Measurements from ENCODE around the gene CCDC149. TPM values are rescaled to one million over a fixed set of nuclear protein-coding genes. Genes with fewer than 3 reads are reported as not detected.

CCDC149 gene
- total RNA-seq (2014; rRNA removed; shearing (Covaris generic); ENCODE audit: low replicate concordance), result 5.5 and 6.2 TPM in 2 replicates

- in situ Hi-C loops (cut with HindIII; ENCODE audit: low pct_unique_long_range_greater_than_20kb, low sequenced_read_pairs), result no loop called here
- DNase-seq (ENCODE audit: low read depth), result peak; percentile 79
Measured at GRCh38 chr4:24912252-24913118, at the start of gene CCDC149. Gene CCDC149 (minus strand): TSS chr4:24913042. CDS start chr4:24912864, 178 bp downstream.

- in situ Hi-C loops (cut with HindIII; ENCODE audit: low pct_unique_long_range_greater_than_20kb, low sequenced_read_pairs), result no loop called here
- DNase-seq (ENCODE audit: low read depth), result no peak
Measured at GRCh38 chr4:24957886-24958285, 45.0 kb upstream of the CCDC149 start.

GRCh38 chr4:24956763-24957162 lies 43.9 kb upstream of the CCDC149 start:
- in situ Hi-C loops (cut with HindIII; ENCODE audit: low pct_unique_long_range_greater_than_20kb, low sequenced_read_pairs), result no loop called here
- no peak for DNase-seq (ENCODE audit: low read depth)

- DNase-seq (ENCODE audit: low read depth), result no peak
- in situ Hi-C loops (cut with HindIII; ENCODE audit: low pct_unique_long_range_greater_than_20kb, low sequenced_read_pairs), result no loop called here
Measured at GRCh38 chr4:24956091-24956490, 43.2 kb upstream of the CCDC149 start.

GRCh38 chr4:24952667-24953066 lies 39.8 kb upstream of the CCDC149 start:
- in situ Hi-C loops (cut with HindIII; ENCODE audit: low pct_unique_long_range_greater_than_20kb, low sequenced_read_pairs), result no loop called here
- DNase-seq (ENCODE audit: low read depth), result no peak

GRCh38 chr4:24949970-24950369 lies 37.1 kb upstream of the CCDC149 start:
- DNase-seq (ENCODE audit: low read depth), result no peak
- in situ Hi-C loops (cut with HindIII; ENCODE audit: low pct_unique_long_range_greater_than_20kb, low sequenced_read_pairs), result no loop called here

GRCh38 chr4:24937917-24938281 lies 25.1 kb upstream of the CCDC149 start:
- DNase-seq (ENCODE audit: low read depth), result no peak

GRCh38 chr4:24937176-24937916 lies 24.5 kb upstream of the CCDC149 start:
- in situ Hi-C loops (cut with HindIII; ENCODE audit: low pct_unique_long_range_greater_than_20kb, low sequenced_read_pairs), result no loop called here
- DNase-seq (ENCODE audit: low read depth), result no peak

More at GRCh38 chr4:24937917-24938281, 25.1 kb upstream of the CCDC149 start:
- in situ Hi-C loops (cut with HindIII; ENCODE audit: low pct_unique_long_range_greater_than_20kb, low sequenced_read_pairs), result no loop called here

- no peak for DNase-seq (ENCODE audit: low read depth)
- in situ Hi-C loops (cut with HindIII; ENCODE audit: low pct_unique_long_range_greater_than_20kb, low sequenced_read_pairs), result no loop called here
Measured at GRCh38 chr4:24935856-24936255, 23.0 kb upstream of the CCDC149 start.

GRCh38 chr4:24934311-24934710 lies 21.5 kb upstream of the CCDC149 start:
- no peak for DNase-seq (ENCODE audit: low read depth)
- in situ Hi-C loops (cut with HindIII; ENCODE audit: low pct_unique_long_range_greater_than_20kb, low sequenced_read_pairs), result no loop called here

- in situ Hi-C loops (cut with HindIII; ENCODE audit: low pct_unique_long_range_greater_than_20kb, low sequenced_read_pairs), result no loop called here
- no peak for DNase-seq (ENCODE audit: low read depth)
Measured at GRCh38 chr4:24933684-24934275, 20.9 kb upstream of the CCDC149 start.

- in situ Hi-C loops (cut with HindIII; ENCODE audit: low pct_unique_long_range_greater_than_20kb, low sequenced_read_pairs), result no loop called here
- DNase-seq (ENCODE audit: low read depth), result no peak
Measured at GRCh38 chr4:24932515-24933225, 19.8 kb upstream of the CCDC149 start.

GRCh38 chr4:24930151-24930550 lies 17.3 kb upstream of the CCDC149 start:
- in situ Hi-C loops (cut with HindIII; ENCODE audit: low pct_unique_long_range_greater_than_20kb, low sequenced_read_pairs), result no loop called here
- DNase-seq (ENCODE audit: low read depth), result no peak

- no peak for DNase-seq (ENCODE audit: low read depth)
- in situ Hi-C loops (cut with HindIII; ENCODE audit: low pct_unique_long_range_greater_than_20kb, low sequenced_read_pairs), result no loop called here
Measured at GRCh38 chr4:24928708-24929107, 15.9 kb upstream of the CCDC149 start.

- no peak for DNase-seq (ENCODE audit: low read depth)
- in situ Hi-C loops (cut with HindIII; ENCODE audit: low pct_unique_long_range_greater_than_20kb, low sequenced_read_pairs), result no loop called here
Measured at GRCh38 chr4:24927049-24927448, 14.2 kb upstream of the CCDC149 start.

- in situ Hi-C loops (cut with HindIII; ENCODE audit: low pct_unique_long_range_greater_than_20kb, low sequenced_read_pairs), result no loop called here
Measured at GRCh38 chr4:24924309-24924781, 11.5 kb upstream of the CCDC149 start.

GRCh38 chr4:24923550-24923949 lies 10.7 kb upstream of the CCDC149 start:
- in situ Hi-C loops (cut with HindIII; ENCODE audit: low pct_unique_long_range_greater_than_20kb, low sequenced_read_pairs), result no loop called here
- DNase-seq (ENCODE audit: low read depth), result peak; percentile 30

More at GRCh38 chr4:24924309-24924781, 11.5 kb upstream of the CCDC149 start:
- DNase-seq (ENCODE audit: low read depth), result peak; percentile 94

GRCh38 chr4:24923002-24923401 lies 10.2 kb upstream of the CCDC149 start:
- in situ Hi-C loops (cut with HindIII; ENCODE audit: low pct_unique_long_range_greater_than_20kb, low sequenced_read_pairs), result no loop called here

More at GRCh38 chr4:24923002-24923401, 10.2 kb upstream of the CCDC149 start:
- no peak for DNase-seq (ENCODE audit: low read depth)
